A673 (cell line): ENCODE data around the gene INPP4B. TPM values are rescaled to one million over a fixed set of nuclear protein-coding genes. Genes with fewer than 3 reads are reported as not detected.

Experiments used
- BruUV-seq: library from RNA; stranded (reverse); fragments of 400-500 nt; replicated peaks from 2 replicates; lab custom pipeline; 2021; lab: Mats Ljungman, UMichigan
- CTCF ChIA-PET: fragments of 300-600 bp; sonication (Branson Sonifier 250); formaldehyde crosslinking; loops from one replicate; lab custom pipeline; 2022; ENCODE audit warnings: antibody characterized with exemption; lab: Charles Lee
- POLR2A ChIA-PET: fragments of 300-600 bp; sonication (Branson Sonifier 250); formaldehyde crosslinking; loops from one replicate; lab custom pipeline; 2022; ENCODE audit warnings: antibody characterized with exemption; ENCODE audit not compliant: low non-redundant PET; lab: Charles Lee
- DNase-seq: peaks from one replicate; pipeline ENCODE4 v3.0.0-alpha.2; 2015; ENCODE audit warnings: low spot score
- H3K27ac ChIP-seq: fragments of 200-600 bp; sonication (generic); 2 replicates; pipeline ENCODE4 v1.5.1; 2016; ENCODE audit warnings: mixed run types, low read depth, mild to moderate bottlenecking, mixed read lengths, antibody characterized with exemption, low read length; ENCODE audit not compliant: poor library complexity, severe bottlenecking
- H3K27me3 ChIP-seq: fragments of 200-600 bp; sonication (generic); replicated peaks from 2 replicates; pipeline ENCODE4 v1.6.1; 2017; ENCODE audit warnings: mixed run types, low read depth, mild to moderate bottlenecking, mixed read lengths, antibody characterized with exemption, low read length; ENCODE audit not compliant: insufficient read depth, poor library complexity
- H3K36me3 ChIP-seq: fragments of 200-600 bp; sonication (generic); 2 replicates; pipeline ENCODE4 v1.6.1; 2016; ENCODE audit warnings: mixed run types, mild to moderate bottlenecking, mixed read lengths, antibody characterized with exemption, low read length; ENCODE audit not compliant: insufficient read depth, poor library complexity, severe bottlenecking
- H3K4me1 ChIP-seq: fragments of 200-600 bp; sonication (generic); 2 replicates; pipeline ENCODE4 v1.6.1; 2017; ENCODE audit warnings: mixed run types, mild to moderate bottlenecking, mixed read lengths, antibody characterized with exemption, low read length; ENCODE audit not compliant: insufficient read depth, poor library complexity, severe bottlenecking
- H3K4me3 ChIP-seq: fragments of 200-600 bp; sonication (generic); 2 replicates; pipeline ENCODE4 v1.5.1; 2016; ENCODE audit warnings: low read depth, mixed run types, mild to moderate bottlenecking, mixed read lengths, low read length; ENCODE audit not compliant: poor library complexity, severe bottlenecking
- H3K9me3 ChIP-seq: fragments of 200-600 bp; sonication (generic); 2 replicates; pipeline ENCODE4 v1.6.1; 2016; ENCODE audit warnings: mixed run types, low read depth, mild to moderate bottlenecking, mixed read lengths, antibody characterized with exemption, low read length; ENCODE audit not compliant: poor library complexity, severe bottlenecking
- CTCF ChIP-seq: fragments of 300-800, 200-600 bp; sonication (generic); conservative IDR thresholded peaks from 2 replicates; pipeline ENCODE4 v1.5.1; 2017; ENCODE audit warnings: low read depth, mild to moderate bottlenecking, antibody characterized with exemption, low read length, moderate library complexity, mixed read lengths
- EZH2 ChIP-seq: fragments of 200-600 bp; sonication (generic); IDR thresholded peaks from 2 replicates; pipeline ENCODE4 v1.6.1; 2017; ENCODE audit warnings: borderline replicate concordance, low read depth, mild to moderate bottlenecking, mixed read lengths, antibody characterized with exemption, low read length; ENCODE audit not compliant: poor library complexity, severe bottlenecking
- intact Hi-C: fragments of 100-400 bp; cut with micrococcal nuclease; formaldehyde crosslinking; loops from one replicate; pipeline ENCODE4 v1.10.0; 2022; ENCODE audit not compliant: unreplicated experiment
- total RNA-seq: library from RNA; stranded (reverse); gene quantifications from 2 replicates; pipeline ENCODE4 v1.2.3, GENCODE V29; 2021

The INPP4B gene
- total RNA-seq, 1 experiment from 2014 or later, result 13.1 TPM

- H3K36me3 ChIP-seq, result no peaks in the 10 kb centered on the region
- DNase-seq, result no peak
- CTCF ChIA-PET, result no interaction called here
- TF ChIP-seq EZH2 (no peak), CTCF (no peak)
- H3K4me1 ChIP-seq, result no peaks in the 10 kb centered on the region
- H3K9me3 ChIP-seq, result no peaks in the 10 kb centered on the region
- H3K27ac ChIP-seq, result no peak overlapping the region
- no TSS peak for BruUV-seq
- H3K4me3 ChIP-seq, result no peak overlapping the region
- POLR2A ChIA-PET, result no interaction called here
- intact Hi-C loops, result no loop called here
- no peaks in the 10 kb centered on the region for H3K27me3 ChIP-seq
Measured at GRCh38 chr4:142092941-142093340, 753.2 kb downstream of the INPP4B start.

DNA sequence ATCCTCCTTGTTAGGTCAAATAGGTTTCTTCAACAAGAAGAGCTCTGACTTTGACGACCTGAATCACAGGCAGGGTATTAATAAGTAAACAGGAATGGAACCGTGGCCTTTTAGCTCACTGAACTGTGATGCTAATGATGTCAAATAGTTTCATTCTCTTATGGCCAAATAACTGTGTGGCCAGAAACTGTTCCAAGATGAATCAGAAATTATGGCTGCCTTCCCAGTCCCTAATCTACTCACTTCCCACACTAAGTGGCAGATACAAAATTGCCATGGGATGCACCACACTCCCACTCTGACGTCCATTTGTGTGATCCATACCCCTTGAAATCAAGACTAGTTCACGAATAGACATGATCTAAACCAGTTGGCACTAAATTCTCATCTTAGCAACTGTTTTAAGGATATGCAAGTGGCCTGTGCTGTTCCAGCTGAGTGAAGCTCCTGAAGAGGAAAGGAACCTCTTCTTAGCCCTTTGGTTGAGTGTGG is 754.4 kb downstream of the INPP4B start:
- no TSS peak for BruUV-seq
- CTCF ChIA-PET, result no interaction called here
- POLR2A ChIA-PET, result no interaction called here
- Histone ChIP-seq H3K27ac (no peak overlapping the region), H3K36me3 (no peaks in the 10 kb centered on the region), H3K4me1 (no peaks in the 10 kb centered on the region), H3K4me3 (no peak overlapping the region), H3K27me3 (no peaks in the 10 kb centered on the region), H3K9me3 (no peaks in the 10 kb centered on the region)
- no peak for TF ChIP-seq CTCF
- no peak for TF ChIP-seq EZH2
- no peak for DNase-seq
- intact Hi-C loops, result no loop called here

DNA sequence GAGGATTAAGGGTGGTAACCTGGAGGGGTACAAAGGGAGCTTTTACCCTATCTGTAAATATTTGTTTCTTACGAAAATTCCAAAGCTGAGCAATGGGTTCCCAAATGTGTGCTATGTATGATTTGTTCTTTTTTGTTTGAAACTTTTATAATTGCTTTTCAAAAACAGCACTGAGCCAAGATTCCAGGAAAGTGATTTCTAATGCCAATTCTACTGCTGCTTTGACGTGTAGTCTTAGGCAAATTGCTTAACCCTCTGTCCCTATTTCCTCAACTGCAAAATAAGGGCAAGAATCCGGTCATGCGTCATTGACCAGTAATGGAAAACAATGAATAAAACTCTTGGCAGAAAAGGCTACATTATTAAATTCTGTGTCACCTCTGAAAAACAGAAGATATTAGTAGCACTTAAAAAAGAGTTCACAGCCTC is 755.0 kb downstream of the INPP4B start:
- no peaks in the 10 kb centered on the region for H3K36me3 ChIP-seq
- TF ChIP-seq EZH2, result no peak
- TF ChIP-seq CTCF, result no peak
- intact Hi-C loops, result no loop called here
- no peak for DNase-seq
- no peaks in the 10 kb centered on the region for H3K9me3 ChIP-seq
- no peak overlapping the region for H3K27ac ChIP-seq
- H3K4me1 ChIP-seq, result no peaks in the 10 kb centered on the region
- ChIA-PET CTCF (no interaction called here), POLR2A (no interaction called here)
- no peaks in the 10 kb centered on the region for H3K27me3 ChIP-seq
- no peak overlapping the region for H3K4me3 ChIP-seq
- no TSS peak for BruUV-seq
